Activated T-helper 17 cell treated with anti-CD3 and anti-CD28 coated beads, Interleukin-2, amount 50 U/mL, for 72 hours (primary cell): ENCODE measurements around the gene MAFG. TPM values are rescaled to one million over a fixed set of nuclear protein-coding genes. Genes with fewer than 3 reads are reported as not detected.

ENCODE experiments used
- ATAC-seq: fragments of 150-1000 bp; cut with Tn5 transposase; replicated peaks from 2 replicates; pipeline ENCODE4 v1.10.0; 2021; ENCODE audit warnings: mild to moderate bottlenecking, moderate library complexity
- H3K27ac Mint-ChIP-seq: one replicate; pipeline ENCODE4 v1.8.0; 2022; ENCODE audit warnings: mixed read lengths
- H3K27me3 Mint-ChIP-seq: one replicate; pipeline ENCODE4 v1.8.0; 2022; ENCODE audit warnings: mixed read lengths
- H3K36me3 Mint-ChIP-seq: one replicate; pipeline ENCODE4 v1.8.0; 2022; ENCODE audit warnings: low read depth, mild to moderate bottlenecking, mixed read lengths
- H3K4me1 Mint-ChIP-seq: one replicate; pipeline ENCODE4 v1.8.0; 2022; ENCODE audit warnings: mixed read lengths
- H3K4me3 Mint-ChIP-seq: one replicate; pipeline ENCODE4 v1.8.0; 2022; ENCODE audit warnings: mild to moderate bottlenecking, mixed read lengths
- H3K9me3 Mint-ChIP-seq: one replicate; pipeline ENCODE4 v1.8.0; 2022; ENCODE audit warnings: mixed read lengths
- total RNA-seq, 2 donors: library from RNA; stranded (reverse); gene quantifications; one replicate each; pipeline ENCODE4 v1.2.3, GENCODE V29; 2022

The MAFG gene
- total RNA-seq, 2 donors from 2014 or later = 28.9 to 32.6 TPM

DNA sequence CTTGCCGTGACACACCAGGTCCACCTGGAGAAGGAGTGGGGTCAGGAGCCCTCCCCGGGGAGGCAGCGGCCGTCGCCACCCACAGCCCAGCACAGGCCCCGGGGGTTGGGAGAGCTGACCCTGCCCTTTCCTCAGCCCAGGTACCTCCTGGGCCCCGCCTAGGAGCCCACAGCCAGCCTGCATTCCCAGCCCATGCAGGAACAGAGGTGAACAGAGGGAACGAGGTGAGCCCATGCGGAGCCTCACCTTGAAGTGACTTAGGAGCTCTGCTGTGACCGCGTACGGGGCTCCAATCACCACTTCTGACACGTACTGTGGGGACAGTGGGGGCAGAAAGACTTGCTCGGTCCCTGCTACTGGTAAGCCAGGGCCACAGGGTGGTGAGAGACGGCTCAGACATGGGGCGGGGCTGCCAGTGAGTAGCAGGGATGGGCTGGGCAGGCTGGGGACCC, 22.1 kb downstream of the MAFG start:
- peaks cover 7% of the 10 kb centered on the region for H3K27me3 Mint-ChIP-seq
- no peak overlapping the region for H3K4me3 Mint-ChIP-seq
- H3K36me3 Mint-ChIP-seq = peaks cover 9% of the 10 kb centered on the region
- H3K27ac Mint-ChIP-seq = no peak overlapping the region
- peaks cover 8% of the 10 kb centered on the region for H3K4me1 Mint-ChIP-seq
- H3K9me3 Mint-ChIP-seq = no peaks in the 10 kb centered on the region
- no peak for ATAC-seq

DNA sequence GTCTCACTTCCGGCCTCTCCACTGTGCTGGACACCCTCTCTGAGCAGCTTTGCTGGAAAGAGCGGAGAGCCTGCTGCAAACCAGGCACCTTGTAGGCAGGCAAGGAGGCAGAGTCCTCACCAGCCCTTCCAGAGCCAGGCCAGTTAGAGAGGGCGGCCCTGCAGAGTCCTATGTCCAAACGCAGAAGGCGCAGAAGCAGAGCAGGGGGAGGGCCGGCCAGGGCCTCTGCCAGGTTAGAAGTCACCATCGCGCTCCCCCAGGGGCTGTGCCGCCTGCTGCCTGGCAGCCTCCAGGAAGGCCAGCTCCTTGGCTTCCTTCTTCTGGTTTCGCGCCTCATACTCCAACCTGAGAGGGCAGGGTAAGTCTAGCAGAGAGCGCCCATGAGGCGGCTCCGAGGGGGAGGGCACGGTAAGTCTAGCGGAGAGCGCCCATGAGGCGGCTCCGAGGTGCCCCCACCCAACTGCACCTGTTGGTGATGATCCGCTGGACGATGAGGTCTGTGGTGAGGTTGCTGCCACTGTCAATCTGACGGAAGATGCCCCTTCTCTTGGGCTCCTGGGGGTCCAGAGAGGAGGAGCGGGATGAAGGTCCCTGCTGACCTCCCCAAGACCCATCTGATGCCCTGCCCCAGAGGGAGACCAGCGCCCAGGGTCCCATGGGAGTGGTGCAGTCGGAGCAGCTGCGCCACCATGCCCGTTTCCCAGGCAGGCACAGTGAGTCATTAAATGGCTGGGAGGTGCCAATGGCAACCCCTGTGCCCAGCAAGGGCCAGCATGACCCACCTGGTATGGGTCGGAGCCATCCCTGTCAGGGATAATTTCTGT, 22.7 kb downstream of the MAFG start:
- no peak overlapping the region for H3K27ac Mint-ChIP-seq
- ATAC-seq = no peak
- H3K36me3 Mint-ChIP-seq = peaks cover 15% of the 10 kb centered on the region
- no peaks in the 10 kb centered on the region for H3K9me3 Mint-ChIP-seq
- no peak overlapping the region for H3K4me3 Mint-ChIP-seq
- peaks cover 7% of the 10 kb centered on the region for H3K27me3 Mint-ChIP-seq
- H3K4me1 Mint-ChIP-seq = peaks cover 8% of the 10 kb centered on the region

DNA sequence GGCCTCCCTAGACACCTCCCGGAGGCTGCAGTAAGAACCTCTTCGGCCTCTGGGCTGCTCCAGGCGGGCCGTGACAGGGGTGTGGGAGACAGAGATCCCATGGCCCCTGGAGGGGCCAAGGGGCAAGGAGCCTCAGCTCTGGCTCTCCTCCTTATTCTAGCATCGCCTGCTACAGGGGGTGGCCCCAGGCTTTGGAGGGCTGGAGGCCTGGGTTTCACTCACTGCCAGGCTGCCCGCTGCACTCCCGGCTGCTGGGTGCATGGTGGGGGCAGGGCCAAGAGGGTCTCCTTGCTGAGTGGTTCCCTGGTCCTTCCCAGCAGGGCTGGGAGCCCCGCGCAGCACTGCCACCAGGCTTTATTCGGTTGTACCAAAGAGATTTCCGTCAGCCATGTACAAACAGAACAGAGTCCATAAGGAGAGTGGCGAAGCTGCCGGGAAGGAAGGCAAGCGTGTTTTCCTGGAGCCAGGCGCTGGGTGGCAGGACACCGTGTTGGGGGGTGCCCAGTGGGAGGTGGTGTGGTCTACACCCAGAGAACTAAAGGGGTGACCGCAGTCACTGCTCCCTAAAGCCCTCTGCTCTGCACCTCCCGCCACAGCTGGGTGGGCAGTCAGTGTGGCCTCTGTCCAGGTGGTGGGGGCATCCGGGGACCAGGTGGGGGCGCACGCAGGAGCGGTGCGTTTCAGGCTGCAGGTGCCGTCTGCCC, 23.5 kb downstream of the MAFG start:
- H3K4me1 Mint-ChIP-seq = peaks cover 8% of the 10 kb centered on the region
- no peaks in the 10 kb centered on the region for H3K9me3 Mint-ChIP-seq
- peaks cover 23% of the 10 kb centered on the region for H3K36me3 Mint-ChIP-seq
- H3K4me3 Mint-ChIP-seq = no peak overlapping the region
- H3K27ac Mint-ChIP-seq = no peak overlapping the region
- ATAC-seq = no peak
- H3K27me3 Mint-ChIP-seq = peaks cover 7% of the 10 kb centered on the region

DNA sequence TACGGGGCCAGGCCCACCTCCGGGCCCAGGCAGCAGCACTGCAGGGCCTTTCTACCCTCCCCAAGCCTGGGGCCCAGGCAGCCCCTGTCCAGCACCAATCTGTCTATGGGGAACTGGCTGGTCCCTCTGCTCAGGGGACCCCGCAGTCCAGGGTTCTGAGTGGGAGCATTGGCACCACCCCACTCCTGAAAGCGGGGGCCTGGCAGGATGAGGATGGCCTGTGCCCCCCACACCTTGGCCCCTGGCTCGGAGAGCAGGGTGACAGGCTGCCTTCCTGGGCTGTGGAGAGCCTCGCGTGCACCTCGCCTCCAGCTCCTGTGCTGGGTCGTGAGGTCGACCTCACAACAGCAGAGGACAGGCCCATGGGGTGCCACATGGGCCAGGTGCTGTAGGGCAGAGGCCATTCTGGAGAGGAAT, 24.1 kb downstream of the MAFG start:
- peaks cover 7% of the 10 kb centered on the region for H3K27me3 Mint-ChIP-seq
- H3K36me3 Mint-ChIP-seq = peaks cover 29% of the 10 kb centered on the region
- no peak overlapping the region for H3K4me3 Mint-ChIP-seq
- no peak overlapping the region for H3K27ac Mint-ChIP-seq
- no peaks in the 10 kb centered on the region for H3K9me3 Mint-ChIP-seq
- H3K4me1 Mint-ChIP-seq = peaks cover 8% of the 10 kb centered on the region
- no peak for ATAC-seq

DNA sequence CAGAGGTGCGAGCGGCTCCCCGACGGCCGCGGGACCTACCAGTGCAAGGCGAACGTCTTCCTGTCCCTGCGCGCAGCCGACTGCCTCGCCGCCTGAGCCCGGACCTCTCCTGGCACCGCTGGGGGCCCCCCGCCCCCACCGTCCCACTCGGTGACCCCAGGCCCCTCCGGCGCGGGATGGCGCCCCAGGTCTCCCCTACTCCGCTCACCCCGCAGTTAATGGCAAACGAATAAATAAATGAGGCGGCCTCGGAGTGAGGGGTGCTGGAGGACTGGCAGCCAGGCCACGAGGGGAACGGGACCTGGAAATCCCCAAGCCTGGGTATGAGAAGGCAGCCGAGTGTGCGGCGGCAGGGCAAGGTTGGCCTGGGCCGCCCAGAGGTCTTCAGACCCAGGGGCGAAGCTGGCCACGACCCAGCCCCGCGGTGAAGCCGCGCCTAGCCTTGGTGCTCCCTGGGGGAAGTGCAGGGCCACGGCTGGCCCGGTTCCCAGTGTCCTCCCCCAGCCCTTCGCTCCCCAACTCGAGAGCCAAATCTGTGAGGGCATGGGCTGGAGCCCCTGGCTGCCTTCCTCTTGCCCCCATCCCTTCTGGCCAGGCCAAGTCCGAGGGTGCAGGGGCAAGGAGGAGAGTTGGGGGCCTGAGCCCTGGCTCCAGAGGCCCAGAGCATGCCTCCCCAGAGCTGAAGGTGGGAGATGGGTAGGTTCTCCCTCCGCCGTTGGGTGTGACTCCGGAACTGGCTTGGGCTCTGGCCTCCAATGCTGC, 24.7 kb downstream of the MAFG start:
- peaks cover 35% of the 10 kb centered on the region for H3K36me3 Mint-ChIP-seq
- peaks cover 7% of the 10 kb centered on the region for H3K27me3 Mint-ChIP-seq
- no peaks in the 10 kb centered on the region for H3K9me3 Mint-ChIP-seq
- H3K27ac Mint-ChIP-seq = no peak overlapping the region
- H3K4me3 Mint-ChIP-seq = no peak overlapping the region
- peak; percentile 27 for ATAC-seq
- peaks cover 8% of the 10 kb centered on the region for H3K4me1 Mint-ChIP-seq

DNA sequence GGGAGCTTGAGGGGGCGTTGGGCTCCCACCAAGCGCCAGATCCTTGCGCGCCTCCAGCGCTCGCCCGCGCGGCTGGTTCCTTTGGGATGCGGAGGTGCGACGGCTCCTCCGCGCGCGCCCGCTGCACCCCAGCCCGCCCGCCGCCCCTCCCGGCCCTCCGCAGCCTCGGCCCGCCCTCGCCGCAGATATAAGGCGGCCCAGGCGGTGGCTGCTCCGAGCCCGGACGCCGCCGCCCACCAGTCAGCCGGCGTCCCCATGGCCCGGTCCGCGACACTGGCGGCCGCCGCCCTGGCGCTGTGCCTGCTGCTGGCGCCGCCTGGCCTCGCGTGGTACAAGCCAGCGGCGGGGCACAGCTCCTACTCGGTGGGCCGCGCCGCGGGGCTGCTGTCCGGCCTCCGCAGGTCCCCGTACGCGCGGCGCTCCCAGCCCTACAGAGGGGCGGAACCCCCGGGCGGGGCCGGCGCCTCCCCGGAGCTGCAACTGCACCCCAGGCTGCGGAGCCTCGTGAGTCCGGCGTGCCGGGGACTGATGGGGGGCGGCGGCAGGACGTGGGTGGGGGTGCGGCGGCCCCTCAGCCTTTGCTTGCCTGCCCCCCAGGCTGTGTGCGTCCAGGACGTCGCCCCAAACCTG, 25.4 kb downstream of the MAFG start, which contains the start of gene NPB:
Gene NPB, plus strand, starts transcription at position 216 of the 630 bp plus-strand sequence. Its CDS starts 40 bp downstream, at position 256.
- H3K27me3 Mint-ChIP-seq = peaks cover 7% of the 10 kb centered on the region
- H3K9me3 Mint-ChIP-seq = no peaks in the 10 kb centered on the region
- peak; percentile 49 for ATAC-seq
- H3K4me1 Mint-ChIP-seq = peaks cover 8% of the 10 kb centered on the region
- H3K4me3 Mint-ChIP-seq = peak within 1 kb of the TSS; percentile 43
- H3K36me3 Mint-ChIP-seq = peaks cover 42% of the 10 kb centered on the region
- no peak within 1 kb of the TSS for H3K27ac Mint-ChIP-seq

DNA sequence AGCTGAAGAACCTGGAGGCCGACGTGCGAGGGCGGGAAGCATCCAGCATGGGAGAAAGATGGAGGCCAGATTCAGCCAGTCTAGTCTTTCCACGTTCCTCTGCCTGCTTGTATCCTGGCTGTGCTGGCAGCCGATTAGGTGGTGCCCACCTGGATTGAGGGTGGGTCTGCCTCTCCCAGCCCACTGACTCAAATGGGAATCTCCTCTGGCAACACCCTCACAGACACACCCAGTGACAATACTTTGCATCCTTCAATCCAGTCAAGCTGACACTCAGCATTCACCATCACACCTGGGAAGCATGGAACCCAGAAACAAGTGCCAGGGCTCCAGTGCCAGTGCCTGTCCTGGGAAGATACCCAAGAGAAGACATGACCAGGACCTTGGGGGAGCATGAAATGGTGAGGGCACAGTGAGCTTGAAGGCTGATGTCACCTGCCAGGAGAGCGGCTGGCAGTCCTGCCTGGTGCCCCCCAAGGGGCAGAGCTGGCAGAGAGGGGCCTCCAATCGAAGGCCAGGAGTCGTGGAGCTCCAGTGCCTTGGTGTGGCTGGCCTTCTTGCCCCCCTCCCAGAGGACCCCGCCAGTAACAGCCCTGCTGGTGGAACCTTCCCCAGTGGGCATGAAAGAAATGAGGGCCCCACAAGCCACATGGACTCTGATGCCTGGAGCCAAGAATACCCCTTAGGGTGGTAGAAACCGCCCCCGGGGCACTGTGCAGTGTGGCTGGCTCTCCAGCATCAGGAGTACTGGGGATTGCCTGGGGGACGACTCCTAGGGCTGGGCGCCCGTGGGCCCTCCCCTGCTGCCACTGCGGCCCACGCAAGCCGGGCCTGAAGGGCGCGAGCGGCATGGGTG, 26.1 kb downstream of the MAFG start:
- Mint-ChIP-seq H3K4me1 (peaks cover 8% of the 10 kb centered on the region), H3K4me3 (peak overlapping the region; percentile 43), H3K27ac (no peak overlapping the region), H3K27me3 (peaks cover 7% of the 10 kb centered on the region), H3K9me3 (no peaks in the 10 kb centered on the region), H3K36me3 (peaks cover 49% of the 10 kb centered on the region)
- no peak for ATAC-seq

DNA sequence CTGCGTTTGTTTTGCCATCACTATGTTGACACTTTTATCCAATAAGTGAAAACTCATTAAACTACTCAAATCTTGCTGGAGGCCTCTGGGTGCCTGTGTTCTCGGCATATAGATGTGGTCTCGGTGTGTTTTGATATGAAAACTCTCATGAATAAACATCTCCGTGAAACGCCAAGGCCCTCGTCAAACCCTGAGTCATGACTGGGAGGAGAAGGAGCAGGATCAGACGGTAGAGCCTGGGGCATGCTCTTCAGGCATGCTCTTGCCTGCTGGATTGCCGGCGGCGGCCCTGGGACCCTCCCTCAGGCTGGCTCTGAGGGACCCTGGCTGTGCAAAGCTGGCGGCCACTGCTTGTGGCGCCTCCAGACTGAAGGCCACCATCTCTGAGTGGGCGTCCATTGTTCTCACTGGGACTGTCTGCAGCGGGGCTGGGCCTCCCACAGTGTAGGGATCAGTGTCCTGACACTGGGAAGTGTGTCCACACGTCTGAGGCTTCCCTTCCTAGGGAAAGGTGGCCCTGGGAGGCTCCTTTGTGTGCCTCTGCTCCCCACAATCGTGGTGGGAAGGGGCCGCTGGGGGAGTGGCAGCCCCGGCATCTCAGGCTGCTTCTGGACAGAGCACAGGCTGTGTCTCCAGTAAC, 27.2 kb downstream of the MAFG start:
- peaks cover 8% of the 10 kb centered on the region for H3K4me1 Mint-ChIP-seq
- no peaks in the 10 kb centered on the region for H3K9me3 Mint-ChIP-seq
- no peak for ATAC-seq
- no peak overlapping the region for H3K27ac Mint-ChIP-seq
- H3K4me3 Mint-ChIP-seq = peak overlapping the region; percentile 43
- peaks cover 7% of the 10 kb centered on the region for H3K27me3 Mint-ChIP-seq
- peaks cover 60% of the 10 kb centered on the region for H3K36me3 Mint-ChIP-seq

DNA sequence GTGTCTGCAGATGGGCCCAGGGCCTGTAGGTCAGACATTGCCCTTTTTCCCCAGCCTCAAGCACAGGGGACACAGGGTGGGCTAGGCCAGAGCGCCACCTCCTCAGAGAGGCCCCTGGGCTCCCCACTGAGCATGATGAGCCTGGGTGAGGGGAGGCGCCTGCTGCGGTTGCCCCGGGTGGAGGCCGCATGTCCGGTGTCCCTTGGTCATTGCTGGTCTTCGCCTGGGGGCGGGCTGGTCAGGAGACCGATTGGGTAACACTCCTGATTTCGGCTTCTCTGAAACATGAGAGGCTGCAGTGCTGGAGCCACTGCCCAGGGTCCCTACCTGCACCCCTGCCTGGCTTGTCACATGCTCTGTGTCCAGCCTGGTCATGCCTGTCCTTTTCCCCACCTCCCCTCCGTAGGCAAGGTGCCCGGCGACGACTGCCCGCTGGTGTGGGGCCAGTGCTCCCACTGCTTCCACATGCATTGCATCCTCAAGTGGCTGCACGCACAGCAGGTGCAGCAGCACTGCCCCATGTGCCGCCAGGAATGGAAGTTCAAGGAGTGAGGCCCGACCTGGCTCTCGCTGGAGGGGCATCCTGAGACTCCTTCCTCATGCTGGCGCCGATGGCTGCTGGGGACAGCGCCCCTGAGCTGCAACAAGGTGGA, 27.9 kb downstream of the MAFG start:
- Mint-ChIP-seq H3K4me3 (no peak overlapping the region), H3K36me3 (peaks cover 67% of the 10 kb centered on the region), H3K27me3 (peaks cover 7% of the 10 kb centered on the region), H3K27ac (no peak overlapping the region), H3K9me3 (no peaks in the 10 kb centered on the region), H3K4me1 (peaks cover 8% of the 10 kb centered on the region)
- no peak for ATAC-seq

DNA sequence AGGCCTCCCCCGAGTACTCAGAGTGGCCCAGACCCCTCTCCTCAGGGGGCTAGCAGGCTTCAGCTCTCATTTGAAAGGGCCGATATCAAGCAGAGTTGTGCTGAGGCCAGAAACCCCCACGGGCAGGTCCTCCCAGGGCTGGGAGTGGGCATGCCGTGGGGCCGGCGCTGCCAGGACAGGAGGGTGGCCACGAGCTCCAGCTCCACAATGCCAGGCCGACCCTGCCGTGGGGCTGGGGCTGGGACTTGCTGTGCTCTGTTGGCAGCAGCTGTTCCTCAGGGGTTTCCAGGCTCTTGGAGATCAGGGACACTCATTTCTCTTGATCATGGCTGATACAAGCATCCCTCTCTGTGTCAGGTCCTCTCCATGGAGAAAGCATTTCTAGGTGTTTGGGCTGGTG, 28.6 kb downstream of the MAFG start:
- H3K4me3 Mint-ChIP-seq = no peak overlapping the region
- peaks cover 7% of the 10 kb centered on the region for H3K27me3 Mint-ChIP-seq
- ATAC-seq = no peak
- H3K9me3 Mint-ChIP-seq = no peaks in the 10 kb centered on the region
- H3K36me3 Mint-ChIP-seq = peaks cover 72% of the 10 kb centered on the region
- peaks cover 8% of the 10 kb centered on the region for H3K4me1 Mint-ChIP-seq
- no peak overlapping the region for H3K27ac Mint-ChIP-seq

DNA sequence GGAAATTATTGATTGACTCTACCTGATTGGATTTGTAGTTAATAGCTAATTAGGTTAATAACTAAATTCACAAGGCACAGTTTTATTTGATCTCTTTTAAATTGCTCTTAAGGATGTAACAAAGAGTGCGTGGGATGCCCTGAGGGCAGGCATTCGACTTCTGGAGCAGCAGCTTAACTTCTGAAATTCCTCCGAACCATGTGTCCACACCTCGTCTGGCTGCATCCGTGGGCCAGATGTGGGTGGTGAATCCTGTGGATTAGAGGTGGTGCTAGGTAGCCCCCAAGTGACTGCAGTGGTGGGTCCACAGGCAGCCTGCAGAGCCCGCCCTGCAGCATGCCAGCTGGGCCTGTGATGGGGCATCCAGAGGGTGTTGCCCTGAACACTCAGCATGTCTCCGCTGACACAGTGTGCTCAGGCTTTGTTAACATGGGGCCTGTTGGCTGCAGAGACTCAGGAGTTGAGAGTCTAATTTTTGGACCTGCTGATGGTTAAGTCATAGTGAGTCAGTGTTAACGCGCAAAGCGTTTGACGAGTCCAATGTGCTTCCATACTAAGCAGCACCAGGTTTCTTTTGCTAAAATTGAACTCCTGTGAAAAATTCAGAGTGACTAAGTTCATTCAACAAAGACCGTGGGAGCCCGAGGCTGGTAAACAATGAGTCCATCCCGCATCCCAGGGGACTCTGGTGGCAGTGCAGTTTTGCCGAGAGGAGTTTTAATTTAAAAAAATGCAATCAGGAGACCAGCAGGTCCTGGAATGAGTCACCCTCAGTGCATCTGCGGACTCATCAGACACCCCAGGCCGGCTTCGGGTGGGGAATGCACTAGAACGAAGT, 29.3 kb downstream of the MAFG start:
- H3K27ac Mint-ChIP-seq = no peak overlapping the region
- H3K36me3 Mint-ChIP-seq = peaks cover 78% of the 10 kb centered on the region
- no peak for ATAC-seq
- H3K9me3 Mint-ChIP-seq = no peaks in the 10 kb centered on the region
- H3K27me3 Mint-ChIP-seq = peaks cover 7% of the 10 kb centered on the region
- H3K4me1 Mint-ChIP-seq = peaks cover 8% of the 10 kb centered on the region
- H3K4me3 Mint-ChIP-seq = no peak overlapping the region

DNA sequence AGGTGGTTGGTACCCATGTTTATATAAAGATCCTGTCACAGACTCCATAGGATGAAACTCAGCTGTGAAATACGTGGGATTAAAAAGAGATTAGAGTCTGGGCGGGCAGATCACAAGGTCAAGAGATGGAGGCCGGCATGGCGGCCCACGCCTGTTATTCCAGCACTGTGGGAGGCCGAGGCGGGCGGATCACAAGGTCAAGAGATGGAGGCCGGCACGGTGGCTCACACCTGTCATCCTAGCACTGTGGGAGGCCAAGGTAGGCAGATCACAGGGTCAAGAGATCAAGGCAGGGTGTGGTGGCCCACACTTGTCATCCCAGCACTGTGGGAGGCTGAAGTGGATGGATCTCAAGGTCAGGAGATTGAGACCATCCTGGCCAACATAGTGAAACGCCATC, 32.1 kb downstream of the MAFG start:
- H3K4me1 Mint-ChIP-seq = no peaks in the 10 kb centered on the region

More for the DNA sequence above, 32.1 kb downstream of the MAFG start:
- ATAC-seq = no peak
- H3K9me3 Mint-ChIP-seq = no peaks in the 10 kb centered on the region
- H3K27me3 Mint-ChIP-seq = no peaks in the 10 kb centered on the region
- H3K27ac Mint-ChIP-seq = no peak overlapping the region
- H3K4me3 Mint-ChIP-seq = no peak overlapping the region
- H3K36me3 Mint-ChIP-seq = peaks cover 86% of the 10 kb centered on the region
